ENCODE results near the gene PRRT4. TPM values are rescaled to one million over a fixed set of nuclear protein-coding genes. Genes with fewer than 3 reads are reported as not detected.
A peak's percentile ranks its signal among the peaks of the same experiment; 100 is the strongest.

PRRT4 gene
- total and polyA plus RNA-seq, 4 donors: 0.12 to 1.3 (median 0.59) TPM

DNA sequence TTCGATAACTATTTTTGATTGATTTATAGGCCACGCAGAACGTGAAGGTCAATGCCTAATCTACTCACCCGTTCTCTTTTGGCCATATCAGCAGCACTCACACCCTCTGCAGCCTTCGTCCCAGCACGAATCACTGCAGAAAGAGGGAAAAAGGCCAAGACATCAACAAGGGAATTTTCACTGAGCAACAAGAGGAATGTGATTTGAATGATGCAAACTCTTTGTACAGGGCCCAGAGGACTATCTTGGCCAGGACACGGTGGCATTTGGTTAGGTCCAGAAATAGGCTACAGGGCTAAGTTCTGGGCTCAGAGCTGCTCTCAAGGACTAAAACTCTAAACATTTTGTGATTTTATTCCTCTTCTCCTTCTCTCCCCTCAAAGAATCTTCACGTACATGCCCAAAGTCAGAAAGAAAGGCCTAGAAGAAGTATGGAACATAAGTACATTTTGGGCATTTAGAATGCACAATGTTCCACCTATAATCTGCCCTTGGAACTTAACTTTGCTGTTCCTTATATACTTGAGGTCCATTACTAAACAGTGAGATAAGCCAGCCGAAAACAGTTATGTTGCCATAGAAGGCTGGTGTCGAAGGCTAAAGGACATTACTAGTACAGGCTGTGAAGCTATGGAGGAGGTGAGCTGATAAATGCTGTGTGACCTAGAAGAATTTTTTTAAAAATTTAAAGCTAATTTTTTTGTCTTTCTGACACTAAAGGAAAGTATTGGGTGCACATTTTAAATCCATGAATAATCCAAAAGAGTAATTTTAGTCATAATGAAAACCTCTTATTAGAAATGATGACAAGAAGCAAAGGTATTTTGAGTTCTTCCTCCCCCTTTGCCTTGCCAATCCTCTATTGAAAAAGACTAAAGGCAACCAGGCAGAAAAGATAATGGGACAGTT lies 37.8 kb downstream of the PRRT4 start:
- H3K27me3 ChIP-seq (ENCODE audit: control insufficient read depth in 3 of 3, insufficient read depth in 3 of 3, low read length in 2 of 3): no peaks in the 10 kb centered on the region
- WGBS, 2 donors: 86 to 87% methylated on average over 10 of the region's 10 CpGs
- H3K4me1 ChIP-seq (ENCODE audit: control insufficient read depth in 5 of 5, insufficient read depth in 5 of 5, low read length in 5 of 5): peaks cover 0 to 26% (median 0%) of the 10 kb centered on the region in 5 donors
- H3K36me3 ChIP-seq (ENCODE audit: control insufficient read depth in 4 of 4, insufficient read depth in 4 of 4, low read length in 4 of 4): peaks cover 25 to 55% (median 31%) of the 10 kb centered on the region in 4 donors
- H3K27ac ChIP-seq (ENCODE audit: low read depth in 1 of 2, low read length in 1 of 2): peak overlapping the region in 1 of 2 donors; percentile 74
- H3K4me3 ChIP-seq: no peak overlapping the region
- TF ChIP-seq, protein P1, sequence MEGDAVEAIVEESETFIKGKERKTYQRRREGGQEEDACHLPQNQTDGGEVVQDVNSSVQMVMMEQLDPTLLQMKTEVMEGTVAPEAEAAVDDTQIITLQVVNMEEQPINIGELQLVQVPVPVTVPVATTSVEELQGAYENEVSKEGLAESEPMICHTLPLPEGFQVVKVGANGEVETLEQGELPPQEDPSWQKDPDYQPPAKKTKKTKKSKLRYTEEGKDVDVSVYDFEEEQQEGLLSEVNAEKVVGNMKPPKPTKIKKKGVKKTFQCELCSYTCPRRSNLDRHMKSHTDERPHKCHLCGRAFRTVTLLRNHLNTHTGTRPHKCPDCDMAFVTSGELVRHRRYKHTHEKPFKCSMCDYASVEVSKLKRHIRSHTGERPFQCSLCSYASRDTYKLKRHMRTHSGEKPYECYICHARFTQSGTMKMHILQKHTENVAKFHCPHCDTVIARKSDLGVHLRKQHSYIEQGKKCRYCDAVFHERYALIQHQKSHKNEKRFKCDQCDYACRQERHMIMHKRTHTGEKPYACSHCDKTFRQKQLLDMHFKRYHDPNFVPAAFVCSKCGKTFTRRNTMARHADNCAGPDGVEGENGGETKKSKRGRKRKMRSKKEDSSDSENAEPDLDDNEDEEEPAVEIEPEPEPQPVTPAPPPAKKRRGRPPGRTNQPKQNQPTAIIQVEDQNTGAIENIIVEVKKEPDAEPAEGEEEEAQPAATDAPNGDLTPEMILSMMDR (IDR thresholded peaks at IDR 0.05; ENCODE audit: control extremely low read depth, extremely low read depth): no peak
- H3K9ac ChIP-seq (ENCODE audit: insufficient read depth in 1 of 2, low read length in 2 of 2): peak overlapping the region in 1 of 2 donors; percentile 69
- ATAC-seq (ENCODE audit: insufficient read depth, low FRiP score) (no peak), DNase-seq (peak; percentile 65 to 88 (median 85))
- no peaks in the 10 kb centered on the region for H3K9me3 ChIP-seq (ENCODE audit: control insufficient read depth in 4 of 4, insufficient read depth in 3 of 4, low read length in 3 of 4)

DNA sequence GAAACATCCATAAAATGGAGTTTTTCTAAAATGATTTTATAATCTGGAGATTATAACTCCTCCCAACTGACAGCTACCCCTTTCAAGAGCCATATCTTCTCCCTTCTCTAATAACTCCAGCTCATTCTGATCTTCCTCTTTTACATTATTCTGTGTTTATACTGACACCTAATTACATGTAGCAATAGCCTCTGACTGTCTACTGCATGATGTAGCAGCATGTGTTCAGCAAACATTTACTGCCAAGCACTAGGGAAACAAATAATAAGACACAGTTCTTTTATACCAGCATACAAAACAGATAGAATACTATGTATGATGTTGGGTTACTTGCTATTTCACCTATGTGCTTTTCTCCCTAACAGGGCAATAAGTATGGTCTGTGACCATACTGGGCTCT lies 38.5 kb downstream of the PRRT4 start:
- H3K27me3 ChIP-seq (ENCODE audit: control insufficient read depth in 3 of 3, insufficient read depth in 3 of 3, low read length in 2 of 3): no peaks in the 10 kb centered on the region
- H3K4me3 ChIP-seq: no peak overlapping the region
- H3K9ac ChIP-seq (ENCODE audit: insufficient read depth in 1 of 2, low read length in 2 of 2): peak overlapping the region in 1 of 2 donors; percentile 69
- peak overlapping the region in 1 of 2 donors; percentile 74 for H3K27ac ChIP-seq (ENCODE audit: low read depth in 1 of 2, low read length in 1 of 2)
- TF ChIP-seq, protein P1 (IDR thresholded peaks at IDR 0.05; ENCODE audit: control extremely low read depth, extremely low read depth): no peak
- H3K9me3 ChIP-seq (ENCODE audit: control insufficient read depth in 4 of 4, insufficient read depth in 3 of 4, low read length in 3 of 4): no peaks in the 10 kb centered on the region
- ATAC-seq (ENCODE audit: insufficient read depth, low FRiP score) (no peak), DNase-seq (peak in 2 of 3 donors; percentile 95)
- H3K4me1 ChIP-seq (ENCODE audit: control insufficient read depth in 5 of 5, insufficient read depth in 5 of 5, low read length in 5 of 5): peaks cover 0 to 26% (median 0%) of the 10 kb centered on the region in 5 donors
- peaks cover 26 to 59% (median 35%) of the 10 kb centered on the region in 4 donors for H3K36me3 ChIP-seq (ENCODE audit: control insufficient read depth in 4 of 4, insufficient read depth in 4 of 4, low read length in 4 of 4)

DNA sequence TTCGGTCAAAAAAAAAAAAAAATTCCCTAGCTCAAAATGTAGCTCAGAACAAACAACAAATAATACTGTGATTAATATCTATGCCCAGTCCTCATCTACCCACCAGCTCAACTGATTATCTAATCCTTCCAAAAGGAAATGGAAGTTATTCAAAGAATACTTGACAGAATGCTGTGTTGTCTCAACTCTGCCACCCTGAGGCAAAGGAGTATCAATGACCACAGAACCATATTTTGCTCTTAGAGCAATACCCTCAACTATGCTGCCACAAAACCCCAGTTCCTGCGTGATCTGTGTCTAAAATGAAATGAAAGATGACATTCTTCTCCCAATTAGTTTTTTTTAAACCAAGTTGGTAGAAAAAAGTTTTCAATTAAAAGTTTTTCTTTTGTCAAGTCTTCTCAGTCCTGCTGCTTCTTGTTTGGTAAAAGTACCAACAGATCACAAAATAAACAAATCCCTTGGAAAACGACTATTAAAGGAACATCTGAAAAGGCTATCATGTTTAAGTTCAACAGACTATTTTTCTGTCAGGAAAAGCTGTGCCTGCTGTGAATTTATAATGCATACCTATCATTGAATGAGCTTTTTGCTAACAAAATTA lies 39.3 kb downstream of the PRRT4 start:
- no peaks in the 10 kb centered on the region for H3K27me3 ChIP-seq (ENCODE audit: control insufficient read depth in 3 of 3, insufficient read depth in 3 of 3, low read length in 2 of 3)
- TF ChIP-seq, protein P1 (IDR thresholded peaks at IDR 0.05; ENCODE audit: control extremely low read depth, extremely low read depth): no peak
- H3K4me1 ChIP-seq (ENCODE audit: control insufficient read depth in 5 of 5, insufficient read depth in 5 of 5, low read length in 5 of 5): peaks cover 0 to 26% (median 0%) of the 10 kb centered on the region in 5 donors
- H3K9ac ChIP-seq (ENCODE audit: insufficient read depth in 1 of 2, low read length in 2 of 2): no peak overlapping the region
- H3K27ac ChIP-seq (ENCODE audit: low read depth in 1 of 2, low read length in 1 of 2): no peak overlapping the region
- no peak overlapping the region for H3K4me3 ChIP-seq
- H3K9me3 ChIP-seq (ENCODE audit: control insufficient read depth in 4 of 4, insufficient read depth in 3 of 4, low read length in 3 of 4): no peaks in the 10 kb centered on the region
- H3K36me3 ChIP-seq (ENCODE audit: control insufficient read depth in 4 of 4, insufficient read depth in 4 of 4, low read length in 4 of 4): peaks cover 35 to 63% (median 39%) of the 10 kb centered on the region in 4 donors
- 41 to 52% methylated on average over 3 of the region's 3 CpGs for WGBS, 2 donors
- ATAC-seq (ENCODE audit: insufficient read depth, low FRiP score) (no peak), DNase-seq (peak in 2 of 3 donors; percentile 54 to 58)

Measured in lung (tissue), 12 donors.